Psoas muscle (tissue), 8 donors: ENCODE results near the gene MBNL2. TPM values are rescaled to one million over a fixed set of nuclear protein-coding genes. Genes with fewer than 3 reads are reported as not detected.

Experiments used
- ATAC-seq, 4 donors: fragments of 200-7000 bp; cut with Tn5 transposase; one replicate each; pipeline ENCODE4 v1.9.1; 2020; ENCODE audit warnings: moderate library complexity in 3 of 4, mild to moderate bottlenecking in 2 of 4
- DNase-seq, 2 donors: peaks; one replicate each; pipeline ENCODE4 v3.0.0-alpha.2; 2020
- H3K27ac ChIP-seq: fragments of 200-600 bp; one replicate; pipeline ENCODE4 v1.8.0; 2022
- H3K27me3 ChIP-seq, 3 donors: fragments of 200-600 bp in 1 of 3; one replicate each; pipeline versions ENCODE4 v1.6.1 to v1.8.0; 2013 to 2022; ENCODE audit warnings: low read length in 2 of 3, mild to moderate bottlenecking in 2 of 3, moderate library complexity in 1 of 3; ENCODE audit not compliant: insufficient read depth in 3 of 3
- H3K36me3 ChIP-seq, 2 donors: fragments of 200-600 bp in 1 of 2; one replicate each; pipeline versions ENCODE4 v1.6.1 to v1.8.0; 2013 to 2022; ENCODE audit warnings: low read depth in 1 of 2, mild to moderate bottlenecking in 1 of 2, moderate library complexity in 1 of 2; ENCODE audit not compliant: insufficient read depth in 1 of 2
- H3K4me1 ChIP-seq: fragments of 200-600 bp; one replicate; pipeline ENCODE4 v1.8.0; 2022
- H3K4me3 ChIP-seq: fragments of 200-600 bp; one replicate; pipeline ENCODE4 v1.8.0; 2022; ENCODE audit warnings: mild to moderate bottlenecking
- H3K9me3 ChIP-seq: fragments of 200-600 bp; one replicate; pipeline ENCODE4 v1.8.0; 2022
- CTCF ChIP-seq: fragments of 200-600 bp; IDR thresholded peaks from one replicate; pipeline ENCODE4 v1.8.0; 2022; ENCODE audit warnings: antibody characterized with exemption
- WGBS, 3 donors: extraction: QIAGEN DNeasy Blood & Tissue Kit; methylation state at CpG; one replicate each; pipeline versions ENCODE4 v1.1.6 to v1.1.7; 2013; 5-methylcytosine and 5-hydroxymethylcytosine counted together
- intact Hi-C, 2 donors: fragments of 100-400 bp; cut with DNase I; formaldehyde crosslinking; loops; one replicate each; pipeline versions ENCODE4 v1.11.0 to v1.14.2; 2022
- polyA plus RNA-seq, 3 donors: library from polyadenylated mRNA; stranded (reverse); fragments of 200-250 nt; gene quantifications; one replicate each; pipeline ENCODE4 v1.2.3, GENCODE V29; 2013
- total RNA-seq, 4 donors: library from RNA; stranded (reverse); fragmentation: NEBNext Ultra II Directional in 2 of 4; extraction: Animal tissue kit (Norgen Biotek cat#: 25700) in 2 of 4; gene quantifications; one replicate each; pipeline versions ENCODE4 v1.2.1 to v1.2.4, GENCODE V29; 2021 to 2023
- donor health status: healthy with polysubstance abuse.
- donor health status: DM: no; HTN: no; CAD: no; lungs with moderate emphysema.
- donor health status: Bipolar disorder and iron deficiency.
- donor health status: healthy.
- donor health status: DM: yes; HTN: yes; CAD: no.
- donor health status: DM: no; HTN: no; CAD: no.
- donor health status: DM: no; HTN: no; CAD: no.
- donor health status: DM: yes; HTN: yes; CAD: no.

The MBNL2 gene
- total and polyA plus RNA-seq, 7 donors, result 13.3 to 93.1 (median 61.9) TPM

- Histone ChIP-seq H3K4me1 (peaks cover 44% of the 10 kb centered on the region), H3K27ac (peak overlapping the region; percentile 71), H3K27me3 (no peaks in the 10 kb centered on the region), H3K9me3 (no peaks in the 10 kb centered on the region), H3K4me3 (peak overlapping the region; percentile 4), H3K36me3 (peaks cover 0 to 12% of the 10 kb centered on the region in 2 donors)
- DNase-seq (no peak), ATAC-seq (no peak)
- TF ChIP-seq CTCF, result no peak
- 71 to 74% (median 74%) methylated on average over 4 of the region's 4 CpGs for WGBS, 3 donors
- intact Hi-C loops, result loop anchor here (2.0 to 5.0 kb wide), 2 partner anchors 115 to 116 kb away; partner anchors contain the start of gene MBNL2 (in 2 of the 2)
These were observed 115.9 kb downstream of the MBNL2 start for GRCh38 chr13:97337985-97338499.

GRCh38 chr13:97338571-97338970 lies 116.4 kb downstream of the MBNL2 start:
- ATAC-seq, result peak; percentile 29 to 76 (median 70)
- Histone ChIP-seq H3K27me3 (no peaks in the 10 kb centered on the region), H3K4me3 (peak overlapping the region; percentile 22), H3K4me1 (peaks cover 44% of the 10 kb centered on the region), H3K9me3 (no peaks in the 10 kb centered on the region), H3K36me3 (peaks cover 0 to 17% of the 10 kb centered on the region in 2 donors), H3K27ac (peak overlapping the region; percentile 71)
- TF ChIP-seq CTCF, result no peak
- DNase-seq, result peak in 1 of 2 donors; percentile 58
- intact Hi-C loops, result loop anchor here (2.0 to 5.0 kb wide), 2 partner anchors 116 kb away; partner anchors contain the start of gene MBNL2 (in 2 of the 2)
- 55 to 70% (median 68%) methylated on average over 16 of the region's 16 CpGs for WGBS, 3 donors

GRCh38 chr13:97339019-97339987 lies 117.2 kb downstream of the MBNL2 start:
- TF ChIP-seq CTCF, result no peak

GRCh38 chr13:97339988-97340749 lies 118.0 kb downstream of the MBNL2 start:
- H3K4me3 ChIP-seq, result no peak overlapping the region
- no peak for ATAC-seq
- intact Hi-C loops, result loop anchor here (2.0 to 5.0 kb wide), 2 partner anchors 117 to 118 kb away; partner anchors contain the start of gene MBNL2 (in 2 of the 2)
- no peaks in the 10 kb centered on the region for H3K27me3 ChIP-seq
- H3K36me3 ChIP-seq, result peaks cover 0 to 18% of the 10 kb centered on the region in 2 donors
- 67 to 71% (median 70%) methylated on average over 7 of the region's 7 CpGs for WGBS, 3 donors
- peak overlapping the region; percentile 71 for H3K27ac ChIP-seq
- DNase-seq, result no peak
- no peak for TF ChIP-seq CTCF
- H3K9me3 ChIP-seq, result no peaks in the 10 kb centered on the region
- peaks cover 40% of the 10 kb centered on the region for H3K4me1 ChIP-seq

More at GRCh38 chr13:97339019-97339987, 117.2 kb downstream of the MBNL2 start:
- peaks cover 42% of the 10 kb centered on the region for H3K4me1 ChIP-seq
- H3K4me3 ChIP-seq, result peak overlapping the region; percentile 22
- ATAC-seq (peak; percentile 67 to 77 (median 71)), DNase-seq (peak in 1 of 2 donors; percentile 44)
- peak overlapping the region; percentile 71 for H3K27ac ChIP-seq
- no peaks in the 10 kb centered on the region for H3K9me3 ChIP-seq
- no peaks in the 10 kb centered on the region for H3K27me3 ChIP-seq
- peaks cover 0 to 17% of the 10 kb centered on the region in 2 donors for H3K36me3 ChIP-seq
- WGBS, 3 donors, result 25 to 29% (median 26%) methylated on average over 21 of the region's 21 CpGs
- intact Hi-C loops, result loop anchor here (2.0 to 5.0 kb wide), 2 partner anchors 117 kb away; partner anchors contain the start of gene MBNL2 (in 2 of the 2)
